GM12878 (cell line): ENCODE measurements around the gene ARHGAP6. TPM values are rescaled to one million over a fixed set of nuclear protein-coding genes. Genes with fewer than 3 reads are reported as not detected.

Source experiments
- ATAC-seq: fragments of 200-7000 bp; cut with Tn5 transposase; 3 replicates; pipeline ENCODE4 v1.9.1; 2020; ENCODE audit warnings: mild to moderate bottlenecking, moderate library complexity
- BruUV-seq: library from RNA; stranded (reverse); fragments of 400-500 nt; replicated peaks from 2 replicates; lab custom pipeline; 2021; lab: Mats Ljungman, UMichigan
- CTCF ChIA-PET: fragments of 300-600 bp; sonication (Branson Sonifier 250); formaldehyde crosslinking; extraction: SDS; loops from one replicate; lab custom pipeline; 2021; ENCODE audit warnings: inconsistent platforms; lab: Yijun Ruan, JAX
- POLR2A ChIA-PET: fragments of 350-600 bp; formaldehyde crosslinking; extraction: SDS; loops from one replicate; lab custom pipeline; 2021; ENCODE audit warnings: inconsistent platforms; lab: Charles Lee
- RAD21 ChIA-PET: fragments of 300-600 bp; sonication (Branson Sonifier 250); formaldehyde crosslinking; loops from one replicate; lab custom pipeline; 2023; ENCODE audit warnings: antibody characterized with exemption; ENCODE audit not compliant: unreplicated experiment; lab: Charles Lee
- SMC1A ChIA-PET: fragments of 300-600 bp; sonication (Branson Sonifier 250); formaldehyde crosslinking; loops from one replicate; lab custom pipeline; 2023; ENCODE audit not compliant: unreplicated experiment, uncharacterized antibody; lab: Charles Lee
- DNase-seq: peaks from one replicate; pipeline ENCODE4 v3.0.0-alpha.2; 2011; ENCODE audit warnings: low read depth, low spot score
- FAIRE-seq: peaks from 3 replicates; lab custom pipeline; 2011; peaks lifted over from hg19 to GRCh38; lab: Jason Lieb, UNC
- H2AFZ ChIP-seq: 2 replicates; pipeline ENCODE4 v1.6.0; 2011; ENCODE audit warnings: low read depth, low read length, control low read depth; ENCODE audit not compliant: control insufficient read depth
- H3K27ac ChIP-seq: 2 replicates; pipeline ENCODE4 v1.5.1; 2011; ENCODE audit warnings: control low read depth; ENCODE audit not compliant: control insufficient read depth, insufficient read depth
- H3K27me3 ChIP-seq, 2 experiments: replicated peaks in 1 of 2; 2 replicates each; pipeline versions ENCODE4 v1.6.0 to v1.6.1; 2011; ENCODE audit warnings: low read length in 1 of 2; ENCODE audit not compliant: control insufficient read depth in 2 of 2, insufficient read depth in 2 of 2
- H3K36me3 ChIP-seq, 2 experiments: 2 replicates each; pipeline ENCODE4 v1.5.1; 2011; ENCODE audit warnings: low read length in 1 of 2; ENCODE audit not compliant: control insufficient read depth in 2 of 2, insufficient read depth in 2 of 2
- H3K4me1 ChIP-seq: 2 replicates; pipeline ENCODE4 v1.6.1; 2011; ENCODE audit warnings: mild to moderate bottlenecking, low read length, moderate library complexity, mixed read lengths; ENCODE audit not compliant: control insufficient read depth, insufficient read depth
- H3K4me2 ChIP-seq: 2 replicates; pipeline ENCODE4 v1.6.0; 2011; ENCODE audit warnings: control low read depth; ENCODE audit not compliant: control insufficient read depth, insufficient read depth
- H3K4me3 ChIP-seq: fragments of 200-600 bp; sonication (generic); 2 replicates; pipeline ENCODE4 v1.5.1; 2016
- H3K79me2 ChIP-seq: 2 replicates; pipeline ENCODE4 v1.6.0; 2011; ENCODE audit warnings: low read length; ENCODE audit not compliant: control insufficient read depth, insufficient read depth
- H3K9ac ChIP-seq: 2 replicates; pipeline ENCODE4 v1.8.0; 2011; ENCODE audit warnings: low read length, control low read depth, mixed read lengths; ENCODE audit not compliant: control insufficient read depth, insufficient read depth
- H3K9me3 ChIP-seq: replicated peaks from 3 replicates; pipeline ENCODE4 v1.5.1; 2011; ENCODE audit warnings: mild to moderate bottlenecking, low read length; ENCODE audit not compliant: control insufficient read depth, insufficient read depth
- H4K20me1 ChIP-seq: 2 replicates; pipeline ENCODE4 v1.6.0; 2011; ENCODE audit not compliant: control insufficient read depth, insufficient read depth
- BRCA1 ChIP-seq: IDR thresholded peaks from 2 replicates; pipeline ENCODE4 v1.6.1; 2011; ENCODE audit warnings: low read depth, low read length, improper control_type of control experiment
- CEBPB ChIP-seq, 2 experiments: fragments of 150-350 bp in 1 of 2; IDR thresholded peaks; 2 replicates each; pipeline ENCODE4 v1.6.1; 2012 to 2014; ENCODE audit warnings: low read depth in 2 of 2, low read length in 2 of 2, borderline replicate concordance in 1 of 2, inconsistent platforms in 1 of 2
- DPF2 ChIP-seq: fragments of 450-650 bp; IDR thresholded peaks from 2 replicates; pipeline ENCODE4 v1.6.1; 2017; ENCODE audit warnings: mild to moderate bottlenecking
- GATAD2B ChIP-seq: fragments of 450-650 bp; conservative IDR thresholded peaks from 2 replicates; pipeline ENCODE4 v1.6.1; 2017; ENCODE audit warnings: low read depth, mild to moderate bottlenecking, moderate library complexity
- MYB ChIP-seq: fragments of 150-350 bp; IDR thresholded peaks from 2 replicates; pipeline ENCODE4 v1.6.1; 2014; ENCODE audit warnings: mild to moderate bottlenecking, low read depth, low read length, borderline replicate concordance
- NRF1 ChIP-seq: conservative IDR thresholded peaks from 2 replicates; pipeline ENCODE4 v1.6.1; 2011; ENCODE audit warnings: mild to moderate bottlenecking, low read depth, low read length, improper control_type of control experiment
- PAX8 ChIP-seq: fragments of 450-650 bp; IDR thresholded peaks from 2 replicates; pipeline ENCODE4 v1.6.1; 2017; ENCODE audit warnings: mild to moderate bottlenecking, moderate library complexity
- RBBP5 ChIP-seq: fragments of 200-600 bp; sonication (generic); conservative IDR thresholded peaks from 2 replicates; pipeline ENCODE4 v1.6.1; 2016
- RUNX3 ChIP-seq: IDR thresholded peaks from 2 replicates; pipeline ENCODE4 v1.6.1; 2012; ENCODE audit warnings: low read length, inconsistent platforms
- TCF3 ChIP-seq: IDR thresholded peaks from 2 replicates; pipeline ENCODE4 v1.6.1; 2012; ENCODE audit warnings: low read depth, mild to moderate bottlenecking, low read length, borderline replicate concordance; ENCODE audit not compliant: insufficient read depth
- WGBS: methylation state at CpG from one replicate; pipeline ENCODE4 v1.1.6; 2016; ENCODE audit warnings: low lambda C conversion rate; ENCODE audit not compliant: insufficient replicate concordance, insufficient coverage; ENCODE audit errors: missing lambda C conversion rate; 5-methylcytosine and 5-hydroxymethylcytosine counted together
- in situ Hi-C: fragments of 300-500 bp; cut with MboI; formaldehyde crosslinking; loops from 9 replicates; pipeline ENCODE4 v1.14.3; 2018; ENCODE audit warnings: mixed read lengths
- intact Hi-C: fragments of 100-400 bp; cut with micrococcal nuclease; formaldehyde crosslinking; loops from one replicate; pipeline ENCODE4 v1.14.2; 2022; ENCODE audit not compliant: unreplicated experiment
- polyA plus RNA-seq, 11 experiments: library from polyadenylated mRNA; depleted of rRNA in 4 of 11; unstranded in 6 of 11; stranded (reverse) in 5 of 11; fragments of >200 nt; fragmentation: Nextera tagmentation in 4 of 11; fragmentation: Illumina TruSeq in 1 of 11; extraction: Ambion mirVana in 4 of 11; extraction: Trizol in 1 of 11; gene quantifications; 1 replicate in 1 of 11; 2 replicates in 10 of 11; pipeline versions ENCODE4 v1.2.1 to v1.2.3, GENCODE V29; 2011 to 2016; ENCODE audit warnings: inconsistent platforms in 2 of 11, missing spikeins in 2 of 11, low read depth in 1 of 11
- total RNA-seq, 4 experiments: library from RNA; depleted of rRNA in 3 of 4; stranded (reverse); fragments of >200 nt in 3 of 4; fragmentation: Illumina TruSeq in 1 of 4; extraction: Trizol in 1 of 4; gene quantifications; 2 replicates each; pipeline versions ENCODE4 v1.2.1 to v1.2.3, GENCODE V29; 2013 to 2021
- TF ChIP-seq, protein P1 (sequence below): fragments of 450-650 bp; IDR thresholded peaks from 2 replicates; pipeline ENCODE4 v1.6.1; 2018; ENCODE audit warnings: mild to moderate bottlenecking, low read depth, moderate library complexity; ENCODE audit not compliant: partially characterized antibody
- TF ChIP-seq, protein P2 (sequence below): fragments of 450-650 bp; IDR thresholded peaks from 2 replicates; pipeline ENCODE4 v1.6.1; 2016; ENCODE audit warnings: mild to moderate bottlenecking
- TF ChIP-seq, protein P3 (sequence below): fragments of 450-650 bp; IDR thresholded peaks from 2 replicates; pipeline ENCODE4 v1.6.1; 2017; ENCODE audit warnings: mild to moderate bottlenecking, moderate library complexity
- TF ChIP-seq, protein P4 (sequence below): IDR thresholded peaks from 2 replicates; pipeline ENCODE4 v1.6.1; 2012; ENCODE audit warnings: low read depth, low read length, improper control_type of control experiment
- TF ChIP-seq, protein P5 (sequence below): fragments of 450-650 bp; IDR thresholded peaks from 2 replicates; pipeline ENCODE4 v1.6.1; 2017; ENCODE audit warnings: mild to moderate bottlenecking, low read depth, inconsistent platforms; ENCODE audit not compliant: poor library complexity, severe bottlenecking

The ARHGAP6 gene
- total and polyA plus RNA-seq, 10 of the 15 experiments (the other 5 are each of a cell fraction or from before 2014, with no cell fraction given), result 0.20 to 1.8 (median 0.76) TPM

DNA sequence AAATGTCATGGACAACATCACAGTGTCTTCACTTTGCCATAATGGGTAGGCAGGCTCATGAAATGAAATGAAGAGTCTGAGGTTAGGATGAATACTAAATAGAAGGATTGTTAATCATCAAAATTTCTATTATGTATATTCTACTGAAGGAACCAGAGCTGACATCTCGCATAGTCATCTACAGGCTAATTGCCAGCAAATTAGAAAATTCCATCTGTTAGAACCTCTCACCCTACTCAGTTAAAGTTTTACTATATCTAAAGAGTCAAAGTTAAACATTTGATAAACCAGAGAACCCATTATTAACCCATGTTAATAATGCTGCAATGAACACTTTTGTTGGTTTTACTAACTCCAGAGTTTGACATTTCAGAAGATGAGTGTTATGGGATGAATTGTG is 114.6 kb downstream of the ARHGAP6 start:
- H4K20me1 ChIP-seq, result no peaks in the 10 kb centered on the region
- H3K27ac ChIP-seq, result no peak overlapping the region
- FAIRE-seq (no peak), DNase-seq (no peak), ATAC-seq (no peak)
- H3K27me3 ChIP-seq, result no peaks in the 10 kb centered on the region
- POLR2A ChIA-PET, result no interaction called here
- 46% methylated on average over 1 of the region's 1 CpG for WGBS
- H3K9me3 ChIP-seq, result no peaks in the 10 kb centered on the region
- no TSS peak for BruUV-seq
- SMC1A ChIA-PET, result interaction anchor here (2.3 kb wide), 1 partner anchor 16 kb away, joined by 4 read pairs; no protein-coding TSS in a partner anchor
- no peak overlapping the region for H3K9ac ChIP-seq
- intact Hi-C loops, result no loop called here
- H3K4me3 ChIP-seq, result no peak overlapping the region
- CTCF ChIA-PET, result no interaction called here
- no peak overlapping the region for H2AFZ ChIP-seq
- no peaks in the 10 kb centered on the region for H3K79me2 ChIP-seq
- RAD21 ChIA-PET, result no interaction called here
- no peak overlapping the region for H3K4me2 ChIP-seq
- in situ Hi-C loops, result no loop called here
- H3K36me3 ChIP-seq, result no peaks in the 10 kb centered on the region
- H3K4me1 ChIP-seq, result no peaks in the 10 kb centered on the region
- TF ChIP-seq, protein P1, sequence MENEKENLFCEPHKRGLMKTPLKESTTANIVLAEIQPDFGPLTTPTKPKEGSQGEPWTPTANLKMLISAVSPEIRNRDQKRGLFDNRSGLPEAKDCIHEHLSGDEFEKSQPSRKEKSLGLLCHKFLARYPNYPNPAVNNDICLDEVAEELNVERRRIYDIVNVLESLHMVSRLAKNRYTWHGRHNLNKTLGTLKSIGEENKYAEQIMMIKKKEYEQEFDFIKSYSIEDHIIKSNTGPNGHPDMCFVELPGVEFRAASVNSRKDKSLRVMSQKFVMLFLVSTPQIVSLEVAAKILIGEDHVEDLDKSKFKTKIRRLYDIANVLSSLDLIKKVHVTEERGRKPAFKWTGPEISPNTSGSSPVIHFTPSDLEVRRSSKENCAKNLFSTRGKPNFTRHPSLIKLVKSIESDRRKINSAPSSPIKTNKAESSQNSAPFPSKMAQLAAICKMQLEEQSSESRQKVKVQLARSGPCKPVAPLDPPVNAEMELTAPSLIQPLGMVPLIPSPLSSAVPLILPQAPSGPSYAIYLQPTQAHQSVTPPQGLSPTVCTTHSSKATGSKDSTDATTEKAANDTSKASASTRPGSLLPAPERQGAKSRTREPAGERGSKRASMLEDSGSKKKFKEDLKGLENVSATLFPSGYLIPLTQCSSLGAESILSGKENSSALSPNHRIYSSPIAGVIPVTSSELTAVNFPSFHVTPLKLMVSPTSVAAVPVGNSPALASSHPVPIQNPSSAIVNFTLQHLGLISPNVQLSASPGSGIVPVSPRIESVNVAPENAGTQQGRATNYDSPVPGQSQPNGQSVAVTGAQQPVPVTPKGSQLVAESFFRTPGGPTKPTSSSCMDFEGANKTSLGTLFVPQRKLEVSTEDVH, result no peak
- TF ChIP-seq, protein P2, sequence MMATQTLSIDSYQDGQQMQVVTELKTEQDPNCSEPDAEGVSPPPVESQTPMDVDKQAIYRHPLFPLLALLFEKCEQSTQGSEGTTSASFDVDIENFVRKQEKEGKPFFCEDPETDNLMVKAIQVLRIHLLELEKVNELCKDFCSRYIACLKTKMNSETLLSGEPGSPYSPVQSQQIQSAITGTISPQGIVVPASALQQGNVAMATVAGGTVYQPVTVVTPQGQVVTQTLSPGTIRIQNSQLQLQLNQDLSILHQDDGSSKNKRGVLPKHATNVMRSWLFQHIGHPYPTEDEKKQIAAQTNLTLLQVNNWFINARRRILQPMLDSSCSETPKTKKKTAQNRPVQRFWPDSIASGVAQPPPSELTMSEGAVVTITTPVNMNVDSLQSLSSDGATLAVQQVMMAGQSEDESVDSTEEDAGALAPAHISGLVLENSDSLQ, result no peak
- TF ChIP-seq RUNX3 (no peak), TCF3 (no peak), PAX8 (no peak), MYB (no peak), GATAD2B (no peak), DPF2 (no peak), RBBP5 (no peak), BRCA1 (no peak), CEBPB (IDR thresholded peaks at IDR 0.05; ENCODE audit: borderline replicate concordance in 1 of 2, low read depth in 2 of 2, low read length in 2 of 2) (no peak), NRF1 (no peak)
- TF ChIP-seq, protein P3, sequence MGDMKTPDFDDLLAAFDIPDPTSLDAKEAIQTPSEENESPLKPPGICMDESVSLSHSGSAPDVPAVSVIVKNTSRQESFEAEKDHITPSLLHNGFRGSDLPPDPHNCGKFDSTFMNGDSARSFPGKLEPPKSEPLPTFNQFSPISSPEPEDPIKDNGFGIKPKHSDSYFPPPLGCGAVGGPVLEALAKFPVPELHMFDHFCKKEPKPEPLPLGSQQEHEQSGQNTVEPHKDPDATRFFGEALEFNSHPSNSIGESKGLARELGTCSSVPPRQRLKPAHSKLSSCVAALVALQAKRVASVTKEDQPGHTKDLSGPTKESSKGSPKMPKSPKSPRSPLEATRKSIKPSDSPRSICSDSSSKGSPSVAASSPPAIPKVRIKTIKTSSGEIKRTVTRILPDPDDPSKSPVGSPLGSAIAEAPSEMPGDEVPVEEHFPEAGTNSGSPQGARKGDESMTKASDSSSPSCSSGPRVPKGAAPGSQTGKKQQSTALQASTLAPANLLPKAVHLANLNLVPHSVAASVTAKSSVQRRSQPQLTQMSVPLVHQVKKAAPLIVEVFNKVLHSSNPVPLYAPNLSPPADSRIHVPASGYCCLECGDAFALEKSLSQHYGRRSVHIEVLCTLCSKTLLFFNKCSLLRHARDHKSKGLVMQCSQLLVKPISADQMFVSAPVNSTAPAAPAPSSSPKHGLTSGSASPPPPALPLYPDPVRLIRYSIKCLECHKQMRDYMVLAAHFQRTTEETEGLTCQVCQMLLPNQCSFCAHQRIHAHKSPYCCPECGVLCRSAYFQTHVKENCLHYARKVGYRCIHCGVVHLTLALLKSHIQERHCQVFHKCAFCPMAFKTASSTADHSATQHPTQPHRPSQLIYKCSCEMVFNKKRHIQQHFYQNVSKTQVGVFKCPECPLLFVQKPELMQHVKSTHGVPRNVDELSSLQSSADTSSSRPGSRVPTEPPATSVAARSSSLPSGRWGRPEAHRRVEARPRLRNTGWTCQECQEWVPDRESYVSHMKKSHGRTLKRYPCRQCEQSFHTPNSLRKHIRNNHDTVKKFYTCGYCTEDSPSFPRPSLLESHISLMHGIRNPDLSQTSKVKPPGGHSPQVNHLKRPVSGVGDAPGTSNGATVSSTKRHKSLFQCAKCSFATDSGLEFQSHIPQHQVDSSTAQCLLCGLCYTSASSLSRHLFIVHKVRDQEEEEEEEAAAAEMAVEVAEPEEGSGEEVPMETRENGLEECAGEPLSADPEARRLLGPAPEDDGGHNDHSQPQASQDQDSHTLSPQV, result no peak
- TF ChIP-seq, protein P4, sequence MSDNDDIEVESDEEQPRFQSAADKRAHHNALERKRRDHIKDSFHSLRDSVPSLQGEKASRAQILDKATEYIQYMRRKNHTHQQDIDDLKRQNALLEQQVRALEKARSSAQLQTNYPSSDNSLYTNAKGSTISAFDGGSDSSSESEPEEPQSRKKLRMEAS, result no peak
- TF ChIP-seq, protein P5, sequence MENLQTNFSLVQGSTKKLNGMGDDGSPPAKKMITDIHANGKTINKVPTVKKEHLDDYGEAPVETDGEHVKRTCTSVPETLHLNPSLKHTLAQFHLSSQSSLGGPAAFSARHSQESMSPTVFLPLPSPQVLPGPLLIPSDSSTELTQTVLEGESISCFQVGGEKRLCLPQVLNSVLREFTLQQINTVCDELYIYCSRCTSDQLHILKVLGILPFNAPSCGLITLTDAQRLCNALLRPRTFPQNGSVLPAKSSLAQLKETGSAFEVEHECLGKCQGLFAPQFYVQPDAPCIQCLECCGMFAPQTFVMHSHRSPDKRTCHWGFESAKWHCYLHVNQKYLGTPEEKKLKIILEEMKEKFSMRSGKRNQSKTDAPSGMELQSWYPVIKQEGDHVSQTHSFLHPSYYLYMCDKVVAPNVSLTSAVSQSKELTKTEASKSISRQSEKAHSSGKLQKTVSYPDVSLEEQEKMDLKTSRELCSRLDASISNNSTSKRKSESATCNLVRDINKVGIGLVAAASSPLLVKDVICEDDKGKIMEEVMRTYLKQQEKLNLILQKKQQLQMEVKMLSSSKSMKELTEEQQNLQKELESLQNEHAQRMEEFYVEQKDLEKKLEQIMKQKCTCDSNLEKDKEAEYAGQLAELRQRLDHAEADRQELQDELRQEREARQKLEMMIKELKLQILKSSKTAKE, result no peak
